ENCODE measurements around the gene GBA2. TPM values are rescaled to one million over a fixed set of nuclear protein-coding genes. Genes with fewer than 3 reads are reported as not detected.

Gene GBA2
- polyA plus RNA-seq, 1 donor (not counting 4 experiments of a cell fraction or from before 2014, with no cell fraction given), result 31.7 TPM

DNA sequence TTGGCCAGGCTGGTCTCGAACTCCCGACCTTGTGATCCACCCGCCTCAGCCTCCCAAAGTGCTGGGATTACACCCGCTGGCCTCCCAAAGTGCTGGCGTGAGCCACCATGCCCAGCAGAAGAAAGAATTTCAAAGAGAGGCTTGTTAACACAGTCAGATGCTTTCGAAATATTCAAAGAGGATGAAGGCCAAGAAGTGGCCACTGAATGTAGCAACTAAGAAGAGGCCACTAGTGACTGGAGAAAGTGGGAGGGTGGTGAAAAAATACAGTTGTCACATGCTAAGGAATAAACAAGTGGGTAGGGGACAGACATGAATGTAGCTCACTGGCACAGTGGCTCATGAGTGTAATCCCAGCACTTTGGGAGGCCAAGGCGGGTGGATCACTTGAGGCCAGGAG is 46.3 kb downstream of the GBA2 start:
- H3K79me2 ChIP-seq (ENCODE audit: control insufficient read depth, insufficient read depth, low read length), result no peaks in the 10 kb centered on the region
- TF ChIP-seq, protein P1, sequence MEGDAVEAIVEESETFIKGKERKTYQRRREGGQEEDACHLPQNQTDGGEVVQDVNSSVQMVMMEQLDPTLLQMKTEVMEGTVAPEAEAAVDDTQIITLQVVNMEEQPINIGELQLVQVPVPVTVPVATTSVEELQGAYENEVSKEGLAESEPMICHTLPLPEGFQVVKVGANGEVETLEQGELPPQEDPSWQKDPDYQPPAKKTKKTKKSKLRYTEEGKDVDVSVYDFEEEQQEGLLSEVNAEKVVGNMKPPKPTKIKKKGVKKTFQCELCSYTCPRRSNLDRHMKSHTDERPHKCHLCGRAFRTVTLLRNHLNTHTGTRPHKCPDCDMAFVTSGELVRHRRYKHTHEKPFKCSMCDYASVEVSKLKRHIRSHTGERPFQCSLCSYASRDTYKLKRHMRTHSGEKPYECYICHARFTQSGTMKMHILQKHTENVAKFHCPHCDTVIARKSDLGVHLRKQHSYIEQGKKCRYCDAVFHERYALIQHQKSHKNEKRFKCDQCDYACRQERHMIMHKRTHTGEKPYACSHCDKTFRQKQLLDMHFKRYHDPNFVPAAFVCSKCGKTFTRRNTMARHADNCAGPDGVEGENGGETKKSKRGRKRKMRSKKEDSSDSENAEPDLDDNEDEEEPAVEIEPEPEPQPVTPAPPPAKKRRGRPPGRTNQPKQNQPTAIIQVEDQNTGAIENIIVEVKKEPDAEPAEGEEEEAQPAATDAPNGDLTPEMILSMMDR (optimal IDR thresholded peaks at IDR 0.05 in 1 of 3, IDR thresholded peaks at IDR 0.05 in 1 of 3, conservative IDR thresholded peaks at IDR 0.05 in 1 of 3; ENCODE audit: extremely low read depth in 1 of 3, insufficient read depth in 2 of 3, low read length in 3 of 3), result no peak
- no peak for TF ChIP-seq EZH2 (IDR thresholded peaks at IDR 0.05; ENCODE audit: low read length)
- dilution Hi-C loops (cut with MboI; ENCODE audit: extremely low pct_ligation_motif_present, low sequenced_read_pairs), result no loop called here

DNA sequence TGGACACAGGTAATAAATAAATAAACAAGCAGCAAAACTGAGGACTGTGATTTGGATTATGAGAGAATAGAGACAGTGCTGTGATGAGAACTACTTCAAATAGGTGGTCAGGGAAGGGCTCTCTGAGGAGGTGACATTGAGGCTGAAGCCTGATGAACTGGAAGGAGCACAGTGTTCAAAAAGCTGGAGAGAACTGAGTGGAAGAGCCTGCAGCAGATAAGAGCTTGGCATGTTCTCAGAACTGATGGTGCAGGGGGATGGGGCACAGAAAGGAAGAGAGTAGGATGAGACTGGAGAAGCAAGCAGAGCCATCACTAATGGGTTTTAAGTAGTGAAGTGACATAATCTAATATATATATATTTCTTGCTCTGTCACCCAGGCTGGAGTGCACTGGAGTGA is 48.1 kb downstream of the GBA2 start:
- no peak overlapping the region for H3K27ac ChIP-seq (ENCODE audit: control insufficient read depth, insufficient read depth, low read length)
- peaks cover 2% of the 10 kb centered on the region for H4K20me1 ChIP-seq (ENCODE audit: control insufficient read depth, extremely low read depth, insufficient read depth, low read length)
- peaks cover 2% of the 10 kb centered on the region for H3K9me1 ChIP-seq (ENCODE audit: control insufficient read depth, extremely low read depth, insufficient read depth, low read length)
- no peak overlapping the region for H3K4me3 ChIP-seq (ENCODE audit: control insufficient read depth in 2 of 3, extremely low read depth in 1 of 3, insufficient read depth in 2 of 3, low read depth in 1 of 3, low read length in 3 of 3)
- dilution Hi-C loops (cut with MboI; ENCODE audit: extremely low pct_ligation_motif_present, low sequenced_read_pairs), result no loop called here
- no peaks in the 10 kb centered on the region for H3K4me1 ChIP-seq (ENCODE audit: control insufficient read depth, extremely low read depth, insufficient read depth, low read length)
- no peak overlapping the region for H2AFZ ChIP-seq (ENCODE audit: control insufficient read depth, low read length)
- DNase-seq (ENCODE audit: low read depth, low spot score), result no peak
- FAIRE-seq, result no peak
- H3K9ac ChIP-seq (ENCODE audit: control insufficient read depth, extremely low read depth, insufficient read depth, low read length), result no peak overlapping the region
- H3K36me3 ChIP-seq (ENCODE audit: control insufficient read depth in 2 of 2, extremely low read depth in 1 of 2, insufficient read depth in 2 of 2, low read length in 2 of 2), result peaks cover 65 to 78% of the 10 kb centered on the region in 2 experiments
- no peaks in the 10 kb centered on the region for H3K9me3 ChIP-seq (ENCODE audit: control insufficient read depth, low read depth, low read length)
- H3K4me2 ChIP-seq (ENCODE audit: control insufficient read depth, extremely low read depth, insufficient read depth, low read depth, low read length), result no peak overlapping the region
- no peak for TF ChIP-seq EZH2 (IDR thresholded peaks at IDR 0.05; ENCODE audit: low read length)
- TF ChIP-seq, protein P1 (optimal IDR thresholded peaks at IDR 0.05 in 1 of 3, IDR thresholded peaks at IDR 0.05 in 1 of 3, conservative IDR thresholded peaks at IDR 0.05 in 1 of 3; ENCODE audit: extremely low read depth in 1 of 3, insufficient read depth in 2 of 3, low read length in 3 of 3), result no peak
- no peaks in the 10 kb centered on the region for H3K79me2 ChIP-seq (ENCODE audit: control insufficient read depth, insufficient read depth, low read length)
- no peaks in the 10 kb centered on the region for H3K27me3 ChIP-seq (ENCODE audit: control insufficient read depth, extremely low read depth, insufficient read depth, low read length)

More for the DNA sequence above, 46.3 kb downstream of the GBA2 start:
- no peak overlapping the region for H3K4me2 ChIP-seq (ENCODE audit: control insufficient read depth, extremely low read depth, insufficient read depth, low read depth, low read length)
- H4K20me1 ChIP-seq (ENCODE audit: control insufficient read depth, extremely low read depth, insufficient read depth, low read length), result no peaks in the 10 kb centered on the region
- DNase-seq (ENCODE audit: low read depth, low spot score) (no peak), FAIRE-seq (no peak)
- no peak overlapping the region for H2AFZ ChIP-seq (ENCODE audit: control insufficient read depth, low read length)
- peaks cover 2% of the 10 kb centered on the region for H3K9me1 ChIP-seq (ENCODE audit: control insufficient read depth, extremely low read depth, insufficient read depth, low read length)
- peaks cover 74 to 89% of the 10 kb centered on the region in 2 experiments for H3K36me3 ChIP-seq (ENCODE audit: control insufficient read depth in 2 of 2, extremely low read depth in 1 of 2, insufficient read depth in 2 of 2, low read length in 2 of 2)
- H3K27ac ChIP-seq (ENCODE audit: control insufficient read depth, insufficient read depth, low read length), result no peak overlapping the region
- no peaks in the 10 kb centered on the region for H3K9me3 ChIP-seq (ENCODE audit: control insufficient read depth, low read depth, low read length)
- no peaks in the 10 kb centered on the region for H3K27me3 ChIP-seq (ENCODE audit: control insufficient read depth, extremely low read depth, insufficient read depth, low read length)
- no peaks in the 10 kb centered on the region for H3K4me1 ChIP-seq (ENCODE audit: control insufficient read depth, extremely low read depth, insufficient read depth, low read length)
- H3K9ac ChIP-seq (ENCODE audit: control insufficient read depth, extremely low read depth, insufficient read depth, low read length), result no peak overlapping the region
- H3K4me3 ChIP-seq (ENCODE audit: control insufficient read depth in 2 of 3, extremely low read depth in 1 of 3, insufficient read depth in 2 of 3, low read depth in 1 of 3, low read length in 3 of 3), result no peak overlapping the region
